GM12873 (cell line): ENCODE data around the gene SCGB1D1.

Source experiments
- TF ChIP-seq, protein P1 (sequence below): IDR thresholded peaks from 2 replicates; pipeline ENCODE4 v1.5.1; 2012; ENCODE audit warnings: low read depth, mild to moderate bottlenecking, moderate library complexity, low read length, control low read depth; ENCODE audit not compliant: insufficient read depth; ENCODE audit errors: missing control alignments

The SCGB1D1 gene

DNA sequence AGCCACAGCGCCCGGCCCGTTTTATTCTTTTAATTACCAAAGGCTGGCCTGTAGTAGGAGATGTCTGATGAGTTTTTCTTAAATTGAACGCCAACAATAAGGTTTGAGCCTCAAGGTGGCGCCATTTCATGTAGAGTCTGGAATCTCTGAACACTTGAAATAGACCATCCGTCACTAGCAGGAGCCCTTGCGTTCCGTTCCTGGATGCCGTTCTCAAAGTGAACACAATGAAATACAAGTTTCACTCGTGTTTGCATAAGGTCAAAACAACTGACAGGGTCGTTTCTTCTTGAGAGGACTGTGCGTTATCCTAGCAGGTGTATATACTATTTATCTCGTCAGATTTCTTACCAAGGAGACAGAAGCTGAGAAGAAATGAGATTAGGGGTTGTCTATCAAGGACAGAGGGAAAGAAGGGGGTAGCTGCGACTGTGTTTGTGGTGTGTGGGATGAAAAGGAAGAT, 18.7 kb upstream of the SCGB1D1 start:
- TF ChIP-seq, protein P1, sequence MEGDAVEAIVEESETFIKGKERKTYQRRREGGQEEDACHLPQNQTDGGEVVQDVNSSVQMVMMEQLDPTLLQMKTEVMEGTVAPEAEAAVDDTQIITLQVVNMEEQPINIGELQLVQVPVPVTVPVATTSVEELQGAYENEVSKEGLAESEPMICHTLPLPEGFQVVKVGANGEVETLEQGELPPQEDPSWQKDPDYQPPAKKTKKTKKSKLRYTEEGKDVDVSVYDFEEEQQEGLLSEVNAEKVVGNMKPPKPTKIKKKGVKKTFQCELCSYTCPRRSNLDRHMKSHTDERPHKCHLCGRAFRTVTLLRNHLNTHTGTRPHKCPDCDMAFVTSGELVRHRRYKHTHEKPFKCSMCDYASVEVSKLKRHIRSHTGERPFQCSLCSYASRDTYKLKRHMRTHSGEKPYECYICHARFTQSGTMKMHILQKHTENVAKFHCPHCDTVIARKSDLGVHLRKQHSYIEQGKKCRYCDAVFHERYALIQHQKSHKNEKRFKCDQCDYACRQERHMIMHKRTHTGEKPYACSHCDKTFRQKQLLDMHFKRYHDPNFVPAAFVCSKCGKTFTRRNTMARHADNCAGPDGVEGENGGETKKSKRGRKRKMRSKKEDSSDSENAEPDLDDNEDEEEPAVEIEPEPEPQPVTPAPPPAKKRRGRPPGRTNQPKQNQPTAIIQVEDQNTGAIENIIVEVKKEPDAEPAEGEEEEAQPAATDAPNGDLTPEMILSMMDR, result peak; percentile 73

DNA sequence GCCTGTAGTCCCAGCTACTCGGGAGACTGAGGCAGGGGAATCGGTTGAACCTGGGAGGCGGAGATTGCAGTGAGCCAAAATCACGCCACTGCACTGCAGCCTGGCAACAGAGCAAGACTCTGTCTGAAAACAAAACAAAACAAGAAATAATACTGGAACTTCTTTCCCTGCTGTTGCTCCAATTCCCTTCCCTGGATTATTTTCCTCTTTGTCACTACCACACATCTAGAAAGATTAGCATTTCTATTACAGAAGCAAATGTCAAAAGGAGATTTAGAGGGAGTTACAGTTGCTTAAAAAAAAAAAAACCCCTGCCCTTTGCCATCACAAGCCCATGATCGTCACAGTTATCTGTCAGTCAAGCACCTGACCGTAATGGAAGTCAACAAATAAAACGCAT, 17.7 kb upstream of the SCGB1D1 start:
- TF ChIP-seq, protein P1, result no peak

DNA sequence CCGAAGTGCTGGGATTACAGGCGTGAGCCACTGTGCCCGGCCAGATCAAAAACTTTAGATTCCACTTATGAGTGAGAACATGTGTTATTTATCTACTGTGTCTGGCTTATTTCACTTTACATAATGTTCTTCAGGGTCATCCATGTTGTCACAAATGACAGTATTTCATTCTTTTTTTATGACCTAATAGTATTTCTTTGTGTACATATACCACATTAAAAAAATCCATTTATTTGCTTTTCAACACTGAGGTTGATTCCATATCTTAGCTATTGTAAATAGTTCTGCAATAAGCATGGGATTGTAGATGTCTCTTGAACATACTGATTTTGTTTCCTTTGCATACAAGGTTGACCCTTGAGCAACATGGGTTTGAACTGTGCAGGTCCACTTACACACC, 13.2 kb upstream of the SCGB1D1 start:
- TF ChIP-seq, protein P1, result no peak

DNA sequence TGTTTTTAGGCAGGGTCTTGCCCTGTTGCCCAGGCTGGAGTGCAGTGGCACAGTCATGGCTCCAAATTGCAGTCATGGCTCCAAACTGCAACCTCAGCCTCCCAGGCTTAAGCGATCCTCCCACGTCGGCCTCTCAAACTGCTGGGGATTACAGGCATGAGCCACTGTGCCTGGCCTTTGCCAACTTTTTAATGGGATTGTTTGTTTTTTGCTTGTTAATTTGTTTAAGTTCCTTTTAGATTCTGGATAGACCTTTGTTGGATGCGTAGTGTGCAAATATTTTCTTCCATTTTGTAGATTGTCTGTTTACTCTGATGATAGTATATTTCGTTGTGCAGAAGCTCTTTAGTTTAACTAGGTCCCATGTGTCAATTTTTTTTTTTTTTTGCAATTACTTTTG, 10.0 kb upstream of the SCGB1D1 start:
- TF ChIP-seq, protein P1, result no peak

DNA sequence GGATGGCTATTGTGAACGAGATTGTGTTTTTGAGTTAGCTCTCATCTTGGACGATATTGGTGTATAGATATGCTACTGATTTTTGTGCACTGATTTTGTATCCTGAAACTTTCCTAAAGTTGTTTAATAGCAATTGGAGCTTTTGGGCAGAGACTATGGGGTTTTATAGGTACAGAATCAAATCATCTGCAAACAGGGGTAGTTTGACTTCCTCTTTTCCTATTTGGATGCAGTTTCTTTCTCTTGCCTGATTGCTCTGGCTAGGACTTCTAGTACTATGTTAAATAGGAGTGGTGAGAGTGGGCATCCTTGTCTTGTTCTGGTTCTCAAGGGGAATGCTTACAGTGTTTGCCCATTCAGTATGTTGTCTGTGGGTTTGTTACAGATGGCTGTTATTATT, 8.9 kb upstream of the SCGB1D1 start:
- TF ChIP-seq, protein P1, result no peak

DNA sequence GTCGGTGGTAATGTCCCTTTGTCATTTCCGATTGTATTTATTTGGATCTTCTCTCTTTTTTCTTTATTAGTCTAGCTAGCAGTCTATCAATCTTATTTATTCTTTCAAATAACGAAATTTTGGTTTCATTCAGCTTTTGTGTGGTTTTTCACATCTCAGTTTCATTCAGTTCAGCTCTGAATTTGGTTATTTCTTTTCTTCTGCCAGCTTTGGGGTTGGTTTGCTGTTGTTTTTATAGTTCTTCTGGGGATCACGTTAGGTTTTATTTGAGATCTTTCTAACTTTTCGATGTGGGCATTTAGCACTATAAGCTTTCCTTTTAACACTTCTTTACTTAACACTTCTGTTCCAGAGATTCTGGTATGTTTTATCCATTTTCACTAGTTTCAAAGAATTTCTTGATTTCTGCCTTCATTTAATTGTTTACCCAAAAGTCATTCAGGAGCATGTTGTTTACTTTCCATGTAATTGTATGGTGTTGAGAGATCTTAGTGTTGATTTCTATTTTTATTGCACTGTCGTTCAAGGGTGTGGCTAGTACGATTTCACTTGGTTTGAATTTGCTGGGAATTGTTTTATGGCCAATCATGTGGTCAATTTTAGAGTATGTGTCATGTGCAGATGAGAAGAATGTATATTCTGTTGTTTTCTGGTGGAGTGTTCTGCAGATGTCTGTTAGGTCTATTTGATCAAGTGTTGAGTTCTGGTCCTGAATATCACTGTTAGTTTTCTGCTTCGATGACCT, 7.7 kb upstream of the SCGB1D1 start:
- TF ChIP-seq, protein P1, result no peak

DNA sequence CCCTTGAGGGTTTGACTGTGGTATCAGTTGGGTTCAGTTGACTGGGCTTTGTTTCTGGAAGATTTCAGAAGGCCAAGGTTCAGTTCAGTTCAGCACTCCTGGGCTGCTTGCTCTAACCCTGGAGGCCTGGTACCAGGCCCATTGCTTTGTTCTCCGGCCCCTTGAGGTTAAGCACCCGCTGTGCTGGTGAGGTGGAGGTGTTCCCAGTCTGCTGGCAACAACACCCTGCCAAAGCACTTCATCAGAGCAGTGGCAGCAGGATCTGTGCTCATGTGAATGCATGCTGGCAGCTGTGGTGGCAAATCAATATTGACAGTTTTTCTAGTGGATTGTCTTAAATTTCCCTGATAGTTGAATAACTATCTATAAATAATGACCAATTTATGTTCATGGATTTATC, 3.8 kb upstream of the SCGB1D1 start:
- TF ChIP-seq, protein P1, result no peak

DNA sequence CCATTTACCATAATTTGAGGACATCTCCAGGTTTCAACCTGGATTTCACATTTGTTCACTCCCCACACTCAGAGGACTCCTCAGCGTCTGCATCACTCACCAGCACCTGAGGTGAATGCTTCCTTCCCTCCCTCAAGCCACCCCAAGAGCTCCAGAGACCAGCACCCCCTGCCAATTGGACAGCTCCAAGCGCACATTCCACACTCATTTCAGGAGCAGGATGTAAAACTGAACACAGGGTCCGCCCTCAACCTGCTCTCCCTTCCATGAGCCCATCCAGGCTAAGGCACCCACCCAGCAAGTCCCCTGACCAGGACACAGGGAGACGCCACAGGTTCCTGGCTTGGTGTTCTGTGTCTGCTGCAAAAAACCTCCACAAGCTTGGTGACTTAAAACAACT, 3.9 kb downstream of the SCGB1D1 start:
- TF ChIP-seq, protein P1, result no peak
